ENCODE results near the gene FOXJ1.
"Not testable (repeated sequence)": the region's sequence is repeated elsewhere in the genome, so short reads cannot be mapped to it uniquely, and the experiment has no call there.

FOXJ1 gene, protein sequence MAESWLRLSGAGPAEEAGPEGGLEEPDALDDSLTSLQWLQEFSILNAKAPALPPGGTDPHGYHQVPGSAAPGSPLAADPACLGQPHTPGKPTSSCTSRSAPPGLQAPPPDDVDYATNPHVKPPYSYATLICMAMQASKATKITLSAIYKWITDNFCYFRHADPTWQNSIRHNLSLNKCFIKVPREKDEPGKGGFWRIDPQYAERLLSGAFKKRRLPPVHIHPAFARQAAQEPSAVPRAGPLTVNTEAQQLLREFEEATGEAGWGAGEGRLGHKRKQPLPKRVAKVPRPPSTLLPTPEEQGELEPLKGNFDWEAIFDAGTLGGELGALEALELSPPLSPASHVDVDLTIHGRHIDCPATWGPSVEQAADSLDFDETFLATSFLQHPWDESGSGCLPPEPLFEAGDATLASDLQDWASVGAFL

DNA sequence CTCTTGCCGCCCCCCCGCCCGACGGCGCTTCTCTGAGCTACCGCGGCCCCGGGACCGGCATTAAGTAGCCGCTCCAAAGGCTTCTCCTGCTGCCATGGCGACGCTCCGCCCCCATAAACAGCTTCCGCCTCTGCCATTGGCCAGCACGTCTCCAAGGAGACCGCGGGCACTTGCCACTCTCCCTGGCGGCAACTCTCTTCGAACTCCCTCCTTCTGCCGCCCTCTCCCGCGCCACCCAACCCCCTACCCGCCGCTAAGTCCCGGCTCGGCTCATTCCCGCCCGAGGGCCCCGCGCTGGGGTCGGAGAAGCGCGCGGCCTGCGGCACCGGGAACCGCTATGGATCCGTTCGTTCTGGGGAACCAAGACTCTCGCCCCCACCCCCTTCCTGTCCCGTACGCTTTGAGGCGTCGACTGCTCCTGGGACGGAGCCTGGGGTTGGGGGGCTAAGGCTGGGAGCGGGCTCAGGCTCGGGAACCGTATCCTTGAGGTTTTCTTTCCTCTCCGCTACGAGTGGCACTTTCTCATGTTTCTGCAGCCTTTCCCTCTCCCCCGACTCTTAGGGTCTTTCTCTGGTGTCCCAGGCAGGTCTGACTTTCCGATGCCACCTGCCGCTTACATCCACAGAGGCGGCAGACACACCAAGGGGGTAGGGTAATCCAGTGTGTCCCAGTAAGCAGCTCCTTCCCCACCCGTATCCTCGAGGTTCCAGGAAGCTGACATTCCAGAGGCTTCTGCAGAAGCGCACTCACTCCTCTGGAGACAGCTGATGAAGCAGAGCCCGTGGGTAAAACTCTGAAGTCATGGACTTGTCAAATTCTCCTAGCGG, at the start of gene FOXJ1:
Gene FOXJ1, minus strand, starts transcription at position 34 of the 827 bp plus-strand sequence. CDS start 850 bp downstream, outside the sequence.
- DNase-seq: peak; percentile 95

GRCh38 chr17:76189741-76190140, 48.7 kb upstream of the FOXJ1 start:
- DNase-seq: no peak

GRCh38 chr17:76189247-76189646, 48.2 kb upstream of the FOXJ1 start:
- no peak for DNase-seq

DNA sequence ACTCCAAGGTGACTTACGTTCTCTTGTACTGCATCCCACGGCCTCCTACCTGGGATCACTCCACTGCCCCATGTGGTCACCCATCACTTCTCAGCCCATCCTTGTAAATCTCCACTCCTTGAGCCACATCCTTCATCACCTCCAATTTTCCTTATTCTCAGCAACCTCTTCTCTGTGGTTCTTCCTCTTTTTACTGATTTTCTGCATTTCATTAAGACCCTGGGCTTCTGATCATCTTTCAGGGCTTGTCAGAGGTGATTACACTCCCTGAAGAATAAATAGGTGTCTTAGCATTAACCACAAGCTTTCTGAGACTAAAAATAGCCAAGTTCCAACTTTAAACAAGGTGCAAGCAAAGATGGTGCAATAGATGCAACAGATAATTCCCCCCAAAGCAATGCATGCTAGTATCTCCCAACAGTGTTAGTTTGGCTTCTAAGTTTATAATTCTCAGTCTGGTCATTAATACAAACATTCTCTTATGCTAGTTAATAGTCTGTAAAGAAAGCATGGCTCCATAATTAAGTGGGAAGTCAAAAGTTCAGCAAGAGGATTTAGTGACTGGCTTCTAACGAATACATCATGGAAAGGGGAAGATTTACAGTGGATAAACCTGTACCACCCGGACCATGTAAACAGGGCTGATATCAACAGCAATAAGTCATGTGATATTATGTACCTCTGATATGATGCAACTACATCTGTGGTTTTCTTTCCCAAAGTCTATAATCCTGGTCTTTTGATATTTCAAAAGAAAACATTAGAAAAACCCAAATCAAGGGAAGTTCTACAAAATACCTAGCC, 47.4 kb upstream of the FOXJ1 start:
- DNase-seq: no peak

DNA sequence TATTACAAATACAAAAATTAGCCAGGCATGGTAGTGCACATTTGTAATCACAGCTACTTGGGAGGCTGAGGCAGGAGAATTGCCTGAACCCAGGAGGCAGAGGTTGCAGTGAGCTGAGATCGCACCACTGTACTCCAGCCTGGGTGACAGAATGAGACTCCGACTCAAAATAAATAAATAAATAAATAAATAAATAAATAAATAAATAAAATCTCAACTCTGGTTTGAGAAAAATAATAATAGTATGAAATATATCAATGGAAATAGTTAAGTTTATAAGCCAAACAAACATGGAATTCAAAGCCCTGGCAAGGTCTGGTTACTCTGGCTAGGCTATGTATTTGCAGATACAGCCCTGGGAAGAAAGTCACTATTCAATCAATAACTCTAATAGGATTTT, 45.7 kb upstream of the FOXJ1 start:
- not testable (repeated sequence) for DNase-seq

- DNase-seq: no peak
These were observed 43.2 kb upstream of the FOXJ1 start for GRCh38 chr17:76184290-76184689.

DNA sequence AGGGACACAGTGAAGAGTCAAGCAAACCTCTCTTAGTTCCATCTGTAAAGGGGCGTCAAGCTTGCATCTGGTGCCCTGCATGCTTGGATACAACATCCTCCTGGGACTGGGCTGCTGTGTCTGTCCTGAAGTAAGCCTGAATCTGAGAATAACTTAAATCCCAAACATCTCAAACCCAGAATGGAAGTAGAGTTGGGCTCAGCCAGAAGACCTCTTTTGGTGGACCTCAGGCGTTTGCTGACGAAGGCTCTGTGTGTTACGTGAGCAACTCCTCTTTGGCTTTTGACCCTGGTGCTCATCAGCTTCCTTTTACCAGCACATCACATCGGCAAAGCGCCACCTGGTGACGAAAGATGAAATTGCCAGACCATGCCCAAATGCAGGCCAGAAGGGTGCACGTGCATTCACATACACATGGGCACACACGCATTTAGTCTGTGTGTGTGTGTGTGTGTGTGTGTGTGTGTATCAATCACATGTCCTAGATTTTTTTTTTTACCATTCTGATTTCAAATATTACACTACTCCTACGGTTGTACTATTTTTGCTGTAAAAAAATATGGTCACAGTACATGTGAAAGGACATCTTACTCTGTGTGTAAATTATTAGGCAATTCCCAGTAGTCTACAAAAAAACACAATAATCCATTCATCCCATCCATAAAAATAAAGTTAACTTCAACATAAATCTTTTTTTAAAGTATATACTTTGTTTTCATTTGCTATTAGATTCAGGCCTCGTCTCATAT, 41.1 kb upstream of the FOXJ1 start:
- peak; percentile 84 for DNase-seq

DNA sequence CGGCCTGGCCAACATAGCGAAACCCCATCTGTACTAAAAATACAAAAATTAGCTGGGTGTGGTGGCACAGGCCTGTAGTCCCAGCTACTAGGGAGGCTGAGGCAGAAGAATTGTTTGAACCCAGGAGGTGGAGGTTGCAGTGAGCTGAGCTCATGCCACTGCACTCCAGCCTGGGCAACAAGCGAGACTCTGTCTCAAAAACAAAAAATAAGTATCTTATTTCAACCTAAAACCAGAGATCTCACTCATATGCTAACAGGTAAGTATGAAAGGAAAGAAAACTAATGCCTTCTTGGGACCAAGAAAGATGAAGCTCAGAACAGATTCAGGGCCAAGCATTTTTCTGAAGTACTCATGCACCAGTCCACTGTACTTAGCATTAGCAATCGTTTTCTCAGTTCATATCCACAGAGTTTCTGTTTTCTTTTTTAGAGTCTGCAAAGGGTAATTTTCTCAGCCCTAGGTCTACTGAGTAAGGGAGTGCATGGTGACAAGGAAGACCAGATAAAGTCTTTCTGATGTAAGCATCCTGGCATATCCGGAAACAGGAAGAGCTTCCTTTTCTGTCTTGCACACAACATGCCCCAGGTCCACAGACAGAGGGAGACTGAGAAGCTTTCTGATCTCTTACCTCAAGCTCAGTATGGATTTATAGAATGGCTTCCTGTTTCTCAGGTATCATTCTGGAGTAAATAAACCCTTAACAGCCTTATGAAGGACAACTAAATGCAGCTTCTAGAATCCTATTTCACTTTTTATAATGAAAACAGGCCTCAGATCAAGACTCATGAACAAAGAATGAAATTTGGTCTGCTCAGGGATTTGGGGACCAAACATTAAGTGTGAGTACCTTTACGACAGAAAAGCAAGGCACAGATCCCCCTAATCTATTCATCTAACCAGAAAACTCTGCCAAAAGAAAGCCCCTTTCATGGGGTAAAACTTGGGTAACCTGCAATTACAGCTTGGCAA, 38.7 kb upstream of the FOXJ1 start:
- no peak for DNase-seq

DNA sequence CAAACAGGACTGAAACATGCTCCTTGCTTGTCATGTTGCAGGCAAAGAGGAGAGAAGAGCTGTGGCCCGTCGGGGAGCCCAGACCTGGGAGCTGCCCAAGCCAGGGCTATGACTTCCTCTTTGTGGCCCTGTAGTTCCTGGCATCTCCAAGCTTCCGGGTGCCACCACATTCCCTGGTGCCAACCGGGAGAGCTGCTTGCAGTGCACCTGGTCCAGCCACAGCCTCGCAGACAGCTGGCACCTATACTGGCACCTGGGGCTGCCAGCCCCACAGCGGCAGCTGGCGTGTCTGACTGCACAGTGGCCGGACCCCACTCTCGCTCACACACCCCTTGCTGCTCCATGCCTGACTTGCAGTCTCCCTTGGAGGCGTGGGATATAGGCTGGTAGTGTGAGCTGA, 37.1 kb upstream of the FOXJ1 start:
- no peak for DNase-seq

DNA sequence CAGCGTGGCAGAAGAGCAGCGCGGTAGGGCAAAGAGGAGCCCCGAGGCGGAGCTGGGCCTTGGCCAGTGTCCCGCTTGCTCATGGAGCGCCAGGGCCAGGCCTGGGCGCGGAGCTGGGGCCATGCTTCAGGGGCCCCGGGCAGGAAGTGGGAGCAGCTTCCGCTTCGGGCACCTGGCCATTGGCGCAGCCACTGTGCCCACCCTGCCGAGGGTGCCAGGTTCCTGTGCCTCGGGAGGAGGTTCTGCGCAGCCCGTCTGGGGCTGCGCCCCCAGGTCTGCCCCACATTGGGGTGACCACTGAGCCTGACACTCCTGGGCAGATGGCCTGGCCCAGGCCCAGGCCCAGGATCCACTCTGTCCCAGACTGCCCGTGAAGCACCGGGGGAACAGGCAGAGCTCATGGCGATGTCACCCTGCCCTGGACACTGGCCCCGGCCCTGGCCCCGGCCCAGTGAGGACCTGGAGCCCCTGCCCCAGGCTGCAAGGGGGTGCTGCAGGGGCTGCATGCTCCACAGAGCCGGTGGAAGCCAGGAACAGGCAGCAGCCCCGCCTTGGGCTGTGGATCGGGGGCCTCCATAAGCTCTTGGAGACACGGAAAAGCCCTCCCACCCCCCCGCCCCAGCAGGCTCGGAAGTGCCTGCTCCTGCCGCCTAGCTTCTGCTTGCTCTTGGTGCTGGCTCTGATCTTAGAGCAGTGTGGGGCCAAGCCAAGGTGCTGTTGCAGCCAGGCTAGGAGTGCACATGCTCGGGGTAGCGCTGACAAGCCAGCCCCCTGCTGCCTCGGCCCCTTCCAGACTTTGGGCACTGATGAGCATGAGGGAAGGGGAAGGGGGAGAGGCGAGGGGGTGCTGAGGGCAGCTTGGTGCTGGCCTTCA, 35.9 kb upstream of the FOXJ1 start:
- DNase-seq: no peak

- DNase-seq: peak; percentile 29
These were observed 33.0 kb upstream of the FOXJ1 start for GRCh38 chr17:76174037-76174436.

- no peak for DNase-seq
These were observed 32.4 kb upstream of the FOXJ1 start for GRCh38 chr17:76173474-76173873.

- DNase-seq: no peak
These were observed 30.7 kb upstream of the FOXJ1 start for GRCh38 chr17:76171706-76172105.

GRCh38 chr17:76170114-76170513, 29.1 kb upstream of the FOXJ1 start:
- DNase-seq: no peak

GRCh38 chr17:76166906-76167305, 25.9 kb upstream of the FOXJ1 start:
- no peak for DNase-seq

- DNase-seq: no peak
These were observed 25.1 kb upstream of the FOXJ1 start for GRCh38 chr17:76166168-76166567.

DNA sequence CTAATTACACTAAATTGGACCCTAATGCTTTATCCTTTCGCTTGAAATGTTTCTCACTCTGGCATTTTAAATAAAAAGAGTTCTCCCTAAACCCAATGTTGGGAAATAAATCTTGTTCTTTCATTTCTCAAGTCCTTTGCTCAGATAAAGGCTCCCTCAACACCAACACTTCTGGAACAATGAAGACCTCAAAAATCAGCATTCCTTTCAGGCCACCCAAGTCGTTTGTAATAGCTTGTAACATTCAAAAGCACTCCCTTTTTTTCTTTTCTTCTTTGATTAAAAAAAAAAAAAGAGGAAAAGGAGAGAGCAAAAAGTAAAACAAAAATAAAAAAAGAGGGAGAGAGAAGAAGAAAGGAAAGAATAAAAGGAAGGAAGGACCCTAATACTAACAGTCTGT, 23.3 kb upstream of the FOXJ1 start:
- no peak for DNase-seq

DNA sequence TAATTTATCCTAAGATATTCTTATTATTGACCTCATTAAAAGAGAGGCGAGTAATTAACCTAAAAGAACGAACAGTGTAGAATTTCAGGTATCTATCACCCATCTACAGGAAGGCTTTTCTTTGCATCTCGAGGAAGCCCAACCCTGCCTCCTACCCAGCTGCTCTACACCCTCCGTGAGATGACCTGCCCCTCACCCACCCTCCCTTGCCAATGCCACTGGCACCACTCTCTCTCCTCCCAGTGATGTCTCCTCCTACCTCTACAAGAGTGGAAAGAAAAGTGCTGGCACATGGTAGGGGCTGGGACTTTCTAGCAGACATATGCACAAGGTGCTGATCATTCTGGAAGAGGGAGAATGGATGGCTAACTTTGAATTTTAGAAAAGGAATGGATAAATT, 22.9 kb upstream of the FOXJ1 start:
- no peak for DNase-seq

- no peak for DNase-seq
These were observed 20.7 kb upstream of the FOXJ1 start for GRCh38 chr17:76161619-76162266.

Data from NCI-H146 (cell line).